OCI-LY3 (cell line): ENCODE results near the gene NHLRC4.
"Not testable (repeated sequence)": the region's sequence is repeated elsewhere in the genome, so short reads cannot be mapped to it uniquely, and the experiment has no call there.

ENCODE experiments used
- H2AFZ ChIP-seq: fragments of 200-600, 300-600 bp; shearing (Covaris generic); 2 replicates; pipeline ENCODE4 v1.6.0; 2014; ENCODE audit warnings: antibody characterized with exemption, low read depth, low read length
- H3K27ac ChIP-seq: fragments of 200-600, 300-600 bp; sonication (generic); 2 replicates; pipeline ENCODE4 v1.5.1; 2014; ENCODE audit warnings: mild to moderate bottlenecking, low read length, moderate library complexity, mixed read lengths
- H3K27me3 ChIP-seq: fragments of 200-600, 300-600 bp; sonication (generic); 2 replicates; pipeline ENCODE4 v1.6.1; 2014; ENCODE audit warnings: low read depth, low read length, mixed read lengths
- H3K36me3 ChIP-seq: fragments of 200-600, 300-600 bp; sonication (generic); replicated peaks from 2 replicates; pipeline ENCODE3; 2014; ENCODE audit warnings: low read depth, low read length, mixed read lengths
- H3K4me1 ChIP-seq: fragments of 300-600, 200-600 bp; sonication (generic); 2 replicates; pipeline ENCODE4 v1.6.1; 2014; ENCODE audit warnings: low read length, mixed read lengths
- H3K4me2 ChIP-seq: fragments of 200-600, 300-600 bp; sonication (generic); 2 replicates; pipeline ENCODE4 v1.6.1; 2014; ENCODE audit warnings: low read length, mixed read lengths
- H3K4me3 ChIP-seq: fragments of 300-600, 200-600 bp; sonication (generic); 2 replicates; pipeline ENCODE4 v1.5.1; 2014; ENCODE audit warnings: antibody characterized with exemption, mild to moderate bottlenecking, low read length, moderate library complexity
- H3K79me2 ChIP-seq: fragments of 300-600, 200-600 bp; shearing (Covaris generic); 2 replicates; pipeline ENCODE4 v1.6.1; 2014; ENCODE audit warnings: mild to moderate bottlenecking, low read length, mixed read lengths
- H3K9ac ChIP-seq: fragments of 300-600, 200-600 bp; shearing (Covaris generic); 2 replicates; pipeline ENCODE4 v1.6.0; 2014; ENCODE audit warnings: mild to moderate bottlenecking, low read length, moderate library complexity
- H3K9me3 ChIP-seq: fragments of 200-600, 300-600 bp; shearing (Covaris generic); 2 replicates; pipeline ENCODE4 v1.6.1; 2014; ENCODE audit warnings: low read length, mixed read lengths; ENCODE audit not compliant: insufficient read depth
- H4K20me1 ChIP-seq: fragments of 200-600, 300-600 bp; sonication (generic); 2 replicates; pipeline ENCODE4 v1.6.1; 2016; ENCODE audit warnings: low read length, mixed read lengths; ENCODE audit not compliant: insufficient read depth
- EZH2phosphoT487 ChIP-seq: fragments of 200-600 bp; shearing (Covaris generic); IDR thresholded peaks from 2 replicates; pipeline ENCODE4 v1.6.1; 2018; ENCODE audit warnings: antibody characterized with exemption, mixed run types, low read depth
- TF ChIP-seq, protein P1 (sequence below): fragments of 200-600, 300-600 bp; sonication (generic); IDR thresholded peaks from 2 replicates; pipeline ENCODE4 v1.5.1; 2014; ENCODE audit warnings: antibody characterized with exemption, low read length, low read depth

NHLRC4 gene

DNA sequence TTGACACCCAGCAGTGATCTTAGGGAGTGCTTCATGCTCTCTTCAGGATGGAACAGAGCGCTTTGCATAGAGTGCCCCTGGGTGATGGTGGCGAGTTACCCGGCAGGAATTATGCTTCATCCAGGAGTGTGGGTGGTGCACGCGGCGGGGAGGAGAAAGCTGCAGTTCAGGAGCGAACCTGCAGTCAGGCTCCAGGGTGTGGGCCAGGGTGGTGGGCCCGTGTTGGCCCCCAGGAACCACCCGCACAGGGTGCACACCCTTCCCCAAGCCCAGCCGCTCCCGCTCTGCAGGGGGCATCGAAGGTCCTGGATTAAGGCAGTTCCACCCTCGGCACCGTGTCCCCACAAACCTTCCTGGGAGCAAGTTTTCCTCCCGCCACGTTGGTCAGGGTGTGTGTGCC lies 27.0 kb downstream of the NHLRC4 start:
- Histone ChIP-seq H3K27ac (no peak overlapping the region), H3K9ac (no peak overlapping the region), H3K4me2 (no peak overlapping the region), H3K27me3 (no peaks in the 10 kb centered on the region), H3K9me3 (no peaks in the 10 kb centered on the region), H3K4me1 (peaks cover 6% of the 10 kb centered on the region; the same call in 1 of the 2 replicates), H3K36me3 (peaks cover 1% of the 10 kb centered on the region), H4K20me1 (peaks cover 12% of the 10 kb centered on the region; the same call in 1 of the 2 replicates), H3K4me3 (no peak overlapping the region), H2AFZ (no peak overlapping the region), H3K79me2 (peaks cover 8% of the 10 kb centered on the region; the same call in 1 of the 2 replicates)
- TF ChIP-seq, protein P1, sequence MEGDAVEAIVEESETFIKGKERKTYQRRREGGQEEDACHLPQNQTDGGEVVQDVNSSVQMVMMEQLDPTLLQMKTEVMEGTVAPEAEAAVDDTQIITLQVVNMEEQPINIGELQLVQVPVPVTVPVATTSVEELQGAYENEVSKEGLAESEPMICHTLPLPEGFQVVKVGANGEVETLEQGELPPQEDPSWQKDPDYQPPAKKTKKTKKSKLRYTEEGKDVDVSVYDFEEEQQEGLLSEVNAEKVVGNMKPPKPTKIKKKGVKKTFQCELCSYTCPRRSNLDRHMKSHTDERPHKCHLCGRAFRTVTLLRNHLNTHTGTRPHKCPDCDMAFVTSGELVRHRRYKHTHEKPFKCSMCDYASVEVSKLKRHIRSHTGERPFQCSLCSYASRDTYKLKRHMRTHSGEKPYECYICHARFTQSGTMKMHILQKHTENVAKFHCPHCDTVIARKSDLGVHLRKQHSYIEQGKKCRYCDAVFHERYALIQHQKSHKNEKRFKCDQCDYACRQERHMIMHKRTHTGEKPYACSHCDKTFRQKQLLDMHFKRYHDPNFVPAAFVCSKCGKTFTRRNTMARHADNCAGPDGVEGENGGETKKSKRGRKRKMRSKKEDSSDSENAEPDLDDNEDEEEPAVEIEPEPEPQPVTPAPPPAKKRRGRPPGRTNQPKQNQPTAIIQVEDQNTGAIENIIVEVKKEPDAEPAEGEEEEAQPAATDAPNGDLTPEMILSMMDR = no peak
- no peak for TF ChIP-seq EZH2phosphoT487

DNA sequence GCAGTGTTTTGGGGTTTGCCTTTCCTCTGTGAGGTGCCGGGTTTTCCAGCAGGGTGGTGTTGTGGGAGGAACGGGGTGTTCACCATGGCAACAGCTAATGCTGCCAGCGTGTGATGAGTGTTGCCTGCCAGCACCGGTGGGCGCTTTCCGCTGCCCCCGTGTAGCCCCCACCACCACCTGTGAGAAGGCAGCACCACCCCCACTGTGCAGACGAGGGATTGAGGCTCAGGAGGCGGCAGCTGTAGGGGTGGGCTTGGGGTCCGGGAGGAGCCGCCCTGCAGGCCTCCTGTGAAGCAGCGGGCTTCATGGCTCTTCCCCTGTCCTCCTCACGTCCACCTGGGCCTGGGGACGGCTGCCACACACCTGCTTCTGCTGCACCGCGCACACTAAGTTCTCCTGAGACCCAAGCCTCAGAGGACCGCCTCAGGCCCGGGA lies 28.3 kb downstream of the NHLRC4 start:
- peaks cover 12% of the 10 kb centered on the region; the same call in 1 of the 2 replicates for H4K20me1 ChIP-seq
- H3K4me3 ChIP-seq = no peak overlapping the region
- H2AFZ ChIP-seq = no peak overlapping the region
- H3K9me3 ChIP-seq = no peaks in the 10 kb centered on the region
- H3K27ac ChIP-seq = no peak overlapping the region
- TF ChIP-seq, protein P1 = no peak
- TF ChIP-seq EZH2phosphoT487 = no peak
- peaks cover 6% of the 10 kb centered on the region; the same call in 1 of the 2 replicates for H3K4me1 ChIP-seq
- peaks cover 8% of the 10 kb centered on the region for H3K36me3 ChIP-seq
- no peaks in the 10 kb centered on the region for H3K27me3 ChIP-seq
- H3K9ac ChIP-seq = no peak overlapping the region
- peaks cover 8% of the 10 kb centered on the region; the same call in 1 of the 2 replicates for H3K79me2 ChIP-seq
- H3K4me2 ChIP-seq = no peak overlapping the region

GRCh38 chr16:595942-596735 lies 29.3 kb downstream of the NHLRC4 start:
- Histone ChIP-seq H3K4me2 (no peak overlapping the region), H3K9ac (no peak overlapping the region), H4K20me1 (peaks cover 5% of the 10 kb centered on the region; the same call in 1 of the 2 replicates), H3K4me1 (no peaks in the 10 kb centered on the region), H3K36me3 (peaks cover 8% of the 10 kb centered on the region), H3K4me3 (no peak overlapping the region), H2AFZ (no peak overlapping the region), H3K27me3 (no peaks in the 10 kb centered on the region), H3K79me2 (peaks cover under 1% of the 10 kb centered on the region; the same call in 1 of the 2 replicates), H3K9me3 (no peaks in the 10 kb centered on the region), H3K27ac (no peak overlapping the region)
- TF ChIP-seq, protein P1 = no peak
- TF ChIP-seq EZH2phosphoT487 = no peak

DNA sequence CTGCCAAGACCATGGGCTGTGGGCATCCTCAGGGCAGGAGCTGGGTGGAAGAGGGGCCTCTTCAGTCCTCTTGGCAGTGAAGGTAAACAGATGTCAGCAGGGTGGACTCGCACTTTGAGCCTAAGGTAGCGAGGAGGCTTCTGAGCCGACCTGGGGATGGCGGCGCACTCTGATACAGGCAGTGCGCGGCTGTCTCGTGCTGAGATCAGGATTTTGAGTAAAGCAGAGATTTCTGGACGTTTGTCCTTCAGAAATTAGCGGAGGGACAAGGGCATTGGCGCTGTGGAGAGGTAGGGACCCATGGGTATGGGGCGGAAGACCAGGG lies 29.9 kb downstream of the NHLRC4 start:
- no peaks in the 10 kb centered on the region; the same call in 1 of the 2 replicates for H3K79me2 ChIP-seq
- H3K4me1 ChIP-seq = no peaks in the 10 kb centered on the region
- H3K4me3 ChIP-seq = no peak overlapping the region
- H3K4me2 ChIP-seq = no peak overlapping the region
- peaks cover 8% of the 10 kb centered on the region for H3K36me3 ChIP-seq
- no peak overlapping the region for H3K27ac ChIP-seq
- no peaks in the 10 kb centered on the region for H3K27me3 ChIP-seq
- no peaks in the 10 kb centered on the region for H3K9me3 ChIP-seq
- H2AFZ ChIP-seq = no peak overlapping the region
- H4K20me1 ChIP-seq = peaks cover 5% of the 10 kb centered on the region; the same call in 1 of the 2 replicates
- TF ChIP-seq EZH2phosphoT487 = no peak
- TF ChIP-seq, protein P1 = no peak
- H3K9ac ChIP-seq = no peak overlapping the region

- H3K79me2 ChIP-seq, H3K4me1 ChIP-seq, H3K36me3 ChIP-seq, H3K4me2 ChIP-seq, H2AFZ ChIP-seq, H3K27me3 ChIP-seq, H3K9me3 ChIP-seq, H3K9ac ChIP-seq, H3K4me3 ChIP-seq, H3K27ac ChIP-seq, H4K20me1 ChIP-seq: not testable (repeated sequence)
Observed at GRCh38 chr16:597655-598054, 30.9 kb downstream of the NHLRC4 start.
